Measurements from ENCODE around the gene DPEP3.

GRCh38 chr16:67936880-67937605 is 43.3 kb downstream of the DPEP3 start:
- TF ChIP-seq, protein P1, sequence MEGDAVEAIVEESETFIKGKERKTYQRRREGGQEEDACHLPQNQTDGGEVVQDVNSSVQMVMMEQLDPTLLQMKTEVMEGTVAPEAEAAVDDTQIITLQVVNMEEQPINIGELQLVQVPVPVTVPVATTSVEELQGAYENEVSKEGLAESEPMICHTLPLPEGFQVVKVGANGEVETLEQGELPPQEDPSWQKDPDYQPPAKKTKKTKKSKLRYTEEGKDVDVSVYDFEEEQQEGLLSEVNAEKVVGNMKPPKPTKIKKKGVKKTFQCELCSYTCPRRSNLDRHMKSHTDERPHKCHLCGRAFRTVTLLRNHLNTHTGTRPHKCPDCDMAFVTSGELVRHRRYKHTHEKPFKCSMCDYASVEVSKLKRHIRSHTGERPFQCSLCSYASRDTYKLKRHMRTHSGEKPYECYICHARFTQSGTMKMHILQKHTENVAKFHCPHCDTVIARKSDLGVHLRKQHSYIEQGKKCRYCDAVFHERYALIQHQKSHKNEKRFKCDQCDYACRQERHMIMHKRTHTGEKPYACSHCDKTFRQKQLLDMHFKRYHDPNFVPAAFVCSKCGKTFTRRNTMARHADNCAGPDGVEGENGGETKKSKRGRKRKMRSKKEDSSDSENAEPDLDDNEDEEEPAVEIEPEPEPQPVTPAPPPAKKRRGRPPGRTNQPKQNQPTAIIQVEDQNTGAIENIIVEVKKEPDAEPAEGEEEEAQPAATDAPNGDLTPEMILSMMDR (IDR thresholded peaks at IDR 0.05), result no peak
- TF ChIP-seq POLR2A (IDR thresholded peaks at IDR 0.05), result no peak

Data from sigmoid colon (tissue), 3 donors.